Measurements from ENCODE around the gene RBP3. TPM values are rescaled to one million over a fixed set of nuclear protein-coding genes. Genes with fewer than 3 reads are reported as not detected.

RBP3 gene
- total RNA-seq, 4 donors from 2014 or later, result not detected

GRCh38 chr10:47311932-47312662 is 36.1 kb upstream of the RBP3 start:
- no peak for TF ChIP-seq CTCF (IDR thresholded peaks at IDR 0.05; ENCODE audit: low read depth)

- no peak for TF ChIP-seq CTCF (IDR thresholded peaks at IDR 0.05; ENCODE audit: low read depth)
Measured at GRCh38 chr10:47312663-47312995, 35.5 kb upstream of the RBP3 start.

- TF ChIP-seq CTCF (IDR thresholded peaks at IDR 0.05; ENCODE audit: low read depth), result no peak
Measured at GRCh38 chr10:47314416-47314970, 33.7 kb upstream of the RBP3 start.

GRCh38 chr10:47315421-47315820 is 32.7 kb upstream of the RBP3 start:
- no peak for TF ChIP-seq CTCF (IDR thresholded peaks at IDR 0.05; ENCODE audit: low read depth)

GRCh38 chr10:47316131-47316530 is 32.0 kb upstream of the RBP3 start:
- no peak for TF ChIP-seq CTCF (IDR thresholded peaks at IDR 0.05; ENCODE audit: low read depth)

- TF ChIP-seq CTCF (IDR thresholded peaks at IDR 0.05; ENCODE audit: low read depth), result no peak
Measured at GRCh38 chr10:47317251-47317650, 30.9 kb upstream of the RBP3 start.

GRCh38 chr10:47318706-47319105 is 29.5 kb upstream of the RBP3 start:
- no peak for TF ChIP-seq CTCF (IDR thresholded peaks at IDR 0.05; ENCODE audit: low read depth)

All from subcutaneous adipose tissue (tissue), 4 donors.